Upper lobe of right lung (tissue), 1 donor: ENCODE data around the gene BCAS3. TPM values are rescaled to one million over a fixed set of nuclear protein-coding genes. Genes with fewer than 3 reads are reported as not detected.

Experiments
- ATAC-seq: fragments of 200-7000 bp; cut with Tn5 transposase; one replicate; pipeline ENCODE4 v1.9.1; 2020; ENCODE audit warnings: mild to moderate bottlenecking, moderate library complexity
- DNase-seq: peaks from one replicate; pipeline ENCODE4 v3.0.0-alpha.2; 2020
- H3K27ac ChIP-seq: fragments of 200-600 bp; one replicate; pipeline ENCODE4 v1.8.0; 2022
- H3K27me3 ChIP-seq: fragments of 200-600 bp; one replicate; pipeline ENCODE4 v1.8.0; 2022; ENCODE audit warnings: mild to moderate bottlenecking
- H3K36me3 ChIP-seq: fragments of 200-600 bp; one replicate; pipeline ENCODE4 v1.8.0; 2022
- H3K4me1 ChIP-seq: fragments of 200-600 bp; one replicate; pipeline ENCODE4 v1.8.0; 2022
- H3K4me3 ChIP-seq: fragments of 200-600 bp; one replicate; pipeline ENCODE4 v1.8.0; 2022; ENCODE audit warnings: mild to moderate bottlenecking
- H3K9me3 ChIP-seq: fragments of 200-600 bp; one replicate; pipeline ENCODE4 v1.8.0; 2022
- intact Hi-C: fragments of 100-400 bp; cut with DNase I; formaldehyde crosslinking; loops from one replicate; pipeline ENCODE4 v1.11.0; 2022
- total RNA-seq: library from RNA; stranded (reverse); fragmentation: NEBNext Ultra II Directional; extraction: Animal tissue kit (Norgen Biotek cat#: 25700); gene quantifications from one replicate; pipeline ENCODE4 v1.2.1, GENCODE V29; 2021
- TF ChIP-seq, protein P1 (sequence below): fragments of 200-600 bp; IDR thresholded peaks from one replicate; pipeline ENCODE4 v1.8.0; 2022; ENCODE audit warnings: antibody characterized with exemption
- donor health status: DM: no; HTN: yes; CAD: no; lungs with severe emphysema.

BCAS3 gene
- total RNA-seq, 1 donor from 2014 or later: 23.5 TPM

GRCh38 chr17:61361084-61361483, 683.4 kb downstream of the BCAS3 start:
- no peak for ATAC-seq
- DNase-seq: no peak

DNA sequence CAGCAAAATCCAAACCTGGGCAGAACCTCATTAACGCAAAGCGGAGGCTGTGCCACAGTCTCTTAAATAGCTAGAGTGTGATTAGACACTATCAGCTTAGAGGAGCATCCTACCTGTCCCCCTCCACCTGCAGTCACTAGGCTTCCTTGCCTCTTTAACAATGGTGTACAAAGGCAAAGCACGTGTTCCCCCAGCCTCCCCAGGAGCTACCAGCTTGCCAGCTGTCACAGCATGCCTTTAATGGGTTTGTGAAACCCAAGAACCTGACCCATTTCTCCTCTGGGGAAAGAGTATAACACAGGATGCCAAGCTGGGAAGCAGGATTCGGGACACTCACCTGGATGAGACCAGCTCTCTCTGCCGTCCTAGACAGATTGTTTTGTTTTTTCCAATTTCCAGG, 684.7 kb downstream of the BCAS3 start:
- H3K27me3 ChIP-seq: no peaks in the 10 kb centered on the region
- H3K9me3 ChIP-seq: no peaks in the 10 kb centered on the region
- ATAC-seq (no peak), DNase-seq (no peak)
- H3K4me1 ChIP-seq: no peaks in the 10 kb centered on the region
- no peak overlapping the region for H3K27ac ChIP-seq
- TF ChIP-seq, protein P1, sequence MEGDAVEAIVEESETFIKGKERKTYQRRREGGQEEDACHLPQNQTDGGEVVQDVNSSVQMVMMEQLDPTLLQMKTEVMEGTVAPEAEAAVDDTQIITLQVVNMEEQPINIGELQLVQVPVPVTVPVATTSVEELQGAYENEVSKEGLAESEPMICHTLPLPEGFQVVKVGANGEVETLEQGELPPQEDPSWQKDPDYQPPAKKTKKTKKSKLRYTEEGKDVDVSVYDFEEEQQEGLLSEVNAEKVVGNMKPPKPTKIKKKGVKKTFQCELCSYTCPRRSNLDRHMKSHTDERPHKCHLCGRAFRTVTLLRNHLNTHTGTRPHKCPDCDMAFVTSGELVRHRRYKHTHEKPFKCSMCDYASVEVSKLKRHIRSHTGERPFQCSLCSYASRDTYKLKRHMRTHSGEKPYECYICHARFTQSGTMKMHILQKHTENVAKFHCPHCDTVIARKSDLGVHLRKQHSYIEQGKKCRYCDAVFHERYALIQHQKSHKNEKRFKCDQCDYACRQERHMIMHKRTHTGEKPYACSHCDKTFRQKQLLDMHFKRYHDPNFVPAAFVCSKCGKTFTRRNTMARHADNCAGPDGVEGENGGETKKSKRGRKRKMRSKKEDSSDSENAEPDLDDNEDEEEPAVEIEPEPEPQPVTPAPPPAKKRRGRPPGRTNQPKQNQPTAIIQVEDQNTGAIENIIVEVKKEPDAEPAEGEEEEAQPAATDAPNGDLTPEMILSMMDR: no peak
- H3K4me3 ChIP-seq: no peak overlapping the region
- intact Hi-C loops: no loop called here
- H3K36me3 ChIP-seq: no peaks in the 10 kb centered on the region

More at GRCh38 chr17:61361084-61361483, 683.4 kb downstream of the BCAS3 start:
- intact Hi-C loops: no loop called here
- no peaks in the 10 kb centered on the region for H3K9me3 ChIP-seq
- no peaks in the 10 kb centered on the region for H3K36me3 ChIP-seq
- no peak overlapping the region for H3K4me3 ChIP-seq
- TF ChIP-seq, protein P1: no peak
- no peaks in the 10 kb centered on the region for H3K4me1 ChIP-seq
- H3K27me3 ChIP-seq: no peaks in the 10 kb centered on the region
- no peak overlapping the region for H3K27ac ChIP-seq

GRCh38 chr17:61362852-61363600, 685.4 kb downstream of the BCAS3 start:
- Histone ChIP-seq H3K36me3 (no peaks in the 10 kb centered on the region), H3K9me3 (no peaks in the 10 kb centered on the region), H3K27ac (no peak overlapping the region), H3K4me1 (no peaks in the 10 kb centered on the region), H3K4me3 (no peak overlapping the region), H3K27me3 (no peaks in the 10 kb centered on the region)
- DNase-seq (no peak), ATAC-seq (no peak)
- TF ChIP-seq, protein P1: no peak
- intact Hi-C loops: no loop called here

DNA sequence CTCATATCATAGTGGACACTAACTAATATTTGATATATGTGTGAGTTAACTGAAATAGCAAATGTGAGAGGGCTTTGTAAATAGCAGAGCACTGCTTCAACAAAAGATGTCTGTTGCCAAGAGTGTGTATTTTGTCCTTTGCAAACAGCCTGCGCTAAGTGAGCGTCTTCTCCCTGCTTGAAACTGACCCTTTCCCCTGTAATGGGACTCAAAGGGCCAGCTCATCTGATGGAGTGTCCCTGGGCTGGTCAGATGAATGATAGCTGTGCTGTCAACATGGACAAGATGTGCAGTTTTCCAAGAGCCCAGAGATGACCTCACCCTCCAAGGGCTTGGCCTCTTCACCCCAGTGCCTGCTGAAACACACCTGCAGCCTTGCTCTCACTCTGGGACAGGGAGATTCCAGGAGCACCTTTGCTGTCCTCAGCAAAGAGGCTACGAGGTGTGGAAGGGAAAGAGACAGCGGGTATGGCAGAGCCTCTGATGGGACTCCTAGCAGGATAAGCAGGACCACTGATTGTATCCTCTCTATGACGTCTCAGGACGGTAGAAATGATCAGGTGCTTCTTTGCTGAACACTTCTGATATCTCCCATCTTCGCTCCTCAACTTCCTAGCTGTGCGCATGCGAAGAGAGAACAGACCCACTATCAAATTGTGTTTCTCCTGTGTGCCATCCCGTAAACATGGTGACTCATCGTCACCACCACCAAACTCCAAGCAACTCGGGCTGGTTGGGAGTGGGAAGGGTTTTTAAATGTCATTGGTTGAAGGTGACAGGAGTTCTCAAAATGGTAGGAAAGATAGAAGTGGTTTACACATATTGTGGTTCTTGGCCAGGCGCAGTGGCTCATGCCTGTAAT, 686.2 kb downstream of the BCAS3 start:
- intact Hi-C loops: no loop called here
- Histone ChIP-seq H3K27ac (no peak overlapping the region), H3K36me3 (no peaks in the 10 kb centered on the region), H3K9me3 (no peaks in the 10 kb centered on the region), H3K27me3 (no peaks in the 10 kb centered on the region), H3K4me3 (no peak overlapping the region), H3K4me1 (no peaks in the 10 kb centered on the region)
- DNase-seq (no peak), ATAC-seq (no peak)
- TF ChIP-seq, protein P1: no peak

GRCh38 chr17:61364463-61364846, 686.8 kb downstream of the BCAS3 start:
- no peaks in the 10 kb centered on the region for H3K9me3 ChIP-seq
- H3K36me3 ChIP-seq: no peaks in the 10 kb centered on the region
- TF ChIP-seq, protein P1: no peak
- DNase-seq (no peak), ATAC-seq (no peak)
- no peaks in the 10 kb centered on the region for H3K4me1 ChIP-seq
- no peak overlapping the region for H3K4me3 ChIP-seq
- H3K27ac ChIP-seq: no peak overlapping the region
- H3K27me3 ChIP-seq: no peaks in the 10 kb centered on the region
- intact Hi-C loops: no loop called here
